SK-N-SH treated with all-trans-retinoic acid at 6 μM for 48 hours (cell line): ENCODE data around the gene MKS1.

Source experiments
- ATAC-seq: fragments of 200-7000 bp; cut with Tn5 transposase; 3 replicates; pipeline ENCODE4 v1.9.1; 2020; ENCODE audit warnings: mild to moderate bottlenecking, moderate library complexity
- ARNTL ChIP-seq: fragments of 450-650 bp; formaldehyde crosslinking; IDR thresholded peaks from 2 replicates; pipeline ENCODE4 v1.5.0; 2020; ENCODE audit warnings: low read depth, mild to moderate bottlenecking, moderate library complexity, borderline replicate concordance
- BACH2 ChIP-seq: fragments of 250-450 bp; sonication (Bioruptor Pico); IDR thresholded peaks from 2 replicates; pipeline ENCODE4 v1.9.0; 2021; ENCODE audit warnings: mild to moderate bottlenecking, borderline replicate concordance
- CREB5 ChIP-seq: fragments of 250-450 bp; sonication (Bioruptor Pico); IDR thresholded peaks from 2 replicates; pipeline ENCODE4 v1.5.1; 2020; ENCODE audit warnings: low read depth, mild to moderate bottlenecking, moderate library complexity
- CSDC2 ChIP-seq: fragments of 250-450 bp; sonication (Bioruptor Pico); IDR thresholded peaks from 2 replicates; pipeline ENCODE4 v1.5.0; 2020; ENCODE audit warnings: mild to moderate bottlenecking, moderate library complexity
- CSRNP3 ChIP-seq: fragments of 250-450 bp; sonication (Bioruptor Pico); IDR thresholded peaks from 2 replicates; pipeline ENCODE4 v1.5.1; 2021; ENCODE audit warnings: mild to moderate bottlenecking, moderate library complexity
- ESRRG ChIP-seq: fragments of 250-450 bp; sonication (Bioruptor Pico); IDR thresholded peaks from 2 replicates; pipeline ENCODE4 v1.6.1; 2021; ENCODE audit warnings: mild to moderate bottlenecking
- ISL1 ChIP-seq: fragments of 250-450 bp; sonication (Bioruptor Pico); IDR thresholded peaks from 2 replicates; pipeline ENCODE4 v2.1.2; 2022; ENCODE audit warnings: mild to moderate bottlenecking, moderate library complexity
- OSR1 ChIP-seq: fragments of 250-450 bp; sonication (Bioruptor Pico); IDR thresholded peaks from 2 replicates; pipeline ENCODE4 v1.8.0; 2022; ENCODE audit warnings: moderate library complexity, mild to moderate bottlenecking, inconsistent platforms
- PATZ1 ChIP-seq: fragments of 250-450 bp; sonication (Bioruptor Pico); IDR thresholded peaks from 2 replicates; pipeline ENCODE4 v1.8.0; 2020; ENCODE audit warnings: mild to moderate bottlenecking, moderate library complexity, borderline replicate concordance
- PPARA ChIP-seq: fragments of 250-450 bp; sonication (Bioruptor Pico); IDR thresholded peaks from 2 replicates; pipeline ENCODE4 v1.5.0; 2020; ENCODE audit warnings: mild to moderate bottlenecking, borderline replicate concordance
- RARB ChIP-seq: fragments of 250-450 bp; sonication (Bioruptor Pico); IDR thresholded peaks from 2 replicates; pipeline ENCODE4 v1.8.0; 2021; ENCODE audit warnings: mild to moderate bottlenecking, moderate library complexity
- SNAI2 ChIP-seq: fragments of 250-450 bp; sonication (Bioruptor Pico); IDR thresholded peaks from 2 replicates; pipeline ENCODE4 v1.5.0; 2020; ENCODE audit warnings: mild to moderate bottlenecking, moderate library complexity
- TCF4 ChIP-seq: fragments of 250-450 bp; sonication (Bioruptor Pico); IDR thresholded peaks from 2 replicates; pipeline ENCODE4 v1.8.0; 2021; ENCODE audit warnings: mild to moderate bottlenecking, moderate library complexity, borderline replicate concordance
- TOX ChIP-seq: fragments of 250-450 bp; sonication (Bioruptor Pico); IDR thresholded peaks from 2 replicates; pipeline ENCODE4 v1.8.0; 2021; ENCODE audit warnings: mild to moderate bottlenecking, moderate library complexity, borderline replicate concordance
- ZC3H10 ChIP-seq: fragments of 250-450 bp; sonication (Bioruptor Pico); IDR thresholded peaks from 2 replicates; pipeline ENCODE4 v1.5.1; 2021; ENCODE audit warnings: mild to moderate bottlenecking, moderate library complexity
- ZFP3 ChIP-seq: fragments of 250-450 bp; sonication (Bioruptor Pico); IDR thresholded peaks from 2 replicates; pipeline ENCODE4 v1.5.0; 2020; ENCODE audit warnings: mild to moderate bottlenecking, moderate library complexity
- ZNF565 ChIP-seq: fragments of 450-650 bp; formaldehyde crosslinking; conservative IDR thresholded peaks from 2 replicates; pipeline ENCODE4 v1.5.0; 2020; ENCODE audit warnings: low read depth, mild to moderate bottlenecking, moderate library complexity
- ZNF70 ChIP-seq: fragments of 450-650 bp; formaldehyde crosslinking; IDR thresholded peaks from 2 replicates; pipeline ENCODE4 v1.5.0; 2020; ENCODE audit warnings: mild to moderate bottlenecking, moderate library complexity
- ZNF8 ChIP-seq: fragments of 450-650 bp; formaldehyde crosslinking; IDR thresholded peaks from 2 replicates; pipeline ENCODE4 v1.5.0; 2020; ENCODE audit warnings: mild to moderate bottlenecking, moderate library complexity
- TF ChIP-seq, protein P1 (sequence below): fragments of 250-450 bp; sonication (Bioruptor Pico); IDR thresholded peaks from 2 replicates; pipeline ENCODE4 v1.5.0; 2020; ENCODE audit warnings: mild to moderate bottlenecking, moderate library complexity
- TF ChIP-seq, protein P2 (sequence below): fragments of 250-450 bp; sonication (Bioruptor Pico); IDR thresholded peaks from 2 replicates; pipeline ENCODE4 v1.8.0; 2021; ENCODE audit warnings: low read depth, mild to moderate bottlenecking, moderate library complexity, borderline replicate concordance

Gene MKS1

GRCh38 chr17:58184308-58184985, 34.6 kb downstream of the MKS1 start:
- ATAC-seq: peak; percentile 84
- TF ChIP-seq ZNF565 (CRISPR knock-in tag): no peak
- no peak for TF ChIP-seq SNAI2 (CRISPR knock-in tag)
- no peak for TF ChIP-seq ISL1 (CRISPR knock-in tag)
- TF ChIP-seq, protein P1, sequence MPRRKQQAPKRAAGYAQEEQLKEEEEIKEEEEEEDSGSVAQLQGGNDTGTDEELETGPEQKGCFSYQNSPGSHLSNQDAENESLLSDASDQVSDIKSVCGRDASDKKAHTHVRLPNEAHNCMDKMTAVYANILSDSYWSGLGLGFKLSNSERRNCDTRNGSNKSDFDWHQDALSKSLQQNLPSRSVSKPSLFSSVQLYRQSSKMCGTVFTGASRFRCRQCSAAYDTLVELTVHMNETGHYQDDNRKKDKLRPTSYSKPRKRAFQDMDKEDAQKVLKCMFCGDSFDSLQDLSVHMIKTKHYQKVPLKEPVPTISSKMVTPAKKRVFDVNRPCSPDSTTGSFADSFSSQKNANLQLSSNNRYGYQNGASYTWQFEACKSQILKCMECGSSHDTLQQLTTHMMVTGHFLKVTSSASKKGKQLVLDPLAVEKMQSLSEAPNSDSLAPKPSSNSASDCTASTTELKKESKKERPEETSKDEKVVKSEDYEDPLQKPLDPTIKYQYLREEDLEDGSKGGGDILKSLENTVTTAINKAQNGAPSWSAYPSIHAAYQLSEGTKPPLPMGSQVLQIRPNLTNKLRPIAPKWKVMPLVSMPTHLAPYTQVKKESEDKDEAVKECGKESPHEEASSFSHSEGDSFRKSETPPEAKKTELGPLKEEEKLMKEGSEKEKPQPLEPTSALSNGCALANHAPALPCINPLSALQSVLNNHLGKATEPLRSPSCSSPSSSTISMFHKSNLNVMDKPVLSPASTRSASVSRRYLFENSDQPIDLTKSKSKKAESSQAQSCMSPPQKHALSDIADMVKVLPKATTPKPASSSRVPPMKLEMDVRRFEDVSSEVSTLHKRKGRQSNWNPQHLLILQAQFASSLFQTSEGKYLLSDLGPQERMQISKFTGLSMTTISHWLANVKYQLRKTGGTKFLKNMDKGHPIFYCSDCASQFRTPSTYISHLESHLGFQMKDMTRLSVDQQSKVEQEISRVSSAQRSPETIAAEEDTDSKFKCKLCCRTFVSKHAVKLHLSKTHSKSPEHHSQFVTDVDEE (CRISPR knock-in tag): no peak
- TF ChIP-seq ZFP3 (CRISPR knock-in tag): no peak
- TF ChIP-seq, all 23 proteins: peak for 0

DNA sequence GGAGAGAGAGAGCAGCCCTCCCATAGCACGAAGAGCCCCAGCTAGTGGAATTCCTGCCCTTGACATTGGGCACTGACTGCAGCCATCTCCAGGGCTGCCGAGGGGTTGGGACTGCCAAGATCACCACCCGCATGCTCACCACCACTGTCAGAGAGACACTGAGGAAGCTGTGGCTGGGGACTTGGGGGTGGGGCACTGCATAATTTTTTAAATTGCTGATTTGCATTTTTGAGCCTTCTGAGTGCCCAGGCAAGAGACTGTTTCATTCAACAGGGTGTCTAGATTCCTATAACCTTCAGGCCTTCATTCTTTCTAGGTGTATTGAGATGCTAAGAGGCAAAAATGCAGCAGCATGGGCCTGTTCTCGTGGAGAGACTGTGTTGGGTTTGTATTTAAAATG, 35.5 kb downstream of the MKS1 start:
- TF ChIP-seq PATZ1 (CRISPR knock-in tag): no peak
- no peak for TF ChIP-seq CSRNP3 (CRISPR knock-in tag)
- TF ChIP-seq ESRRG: no peak
- no peak for TF ChIP-seq CREB5 (CRISPR knock-in tag)
- TF ChIP-seq TOX (CRISPR knock-in tag): no peak
- no peak for TF ChIP-seq ZNF70 (CRISPR knock-in tag)
- TF ChIP-seq SNAI2 (CRISPR knock-in tag): no peak
- no peak for TF ChIP-seq ARNTL (CRISPR knock-in tag)
- TF ChIP-seq ISL1 (CRISPR knock-in tag): no peak
- no peak for TF ChIP-seq BACH2 (CRISPR knock-in tag)
- no peak for TF ChIP-seq TCF4 (CRISPR knock-in tag)
- TF ChIP-seq RARB (CRISPR knock-in tag): no peak
- TF ChIP-seq ZNF565 (CRISPR knock-in tag): no peak
- TF ChIP-seq PPARA (CRISPR knock-in tag): no peak
- TF ChIP-seq ZC3H10: no peak
- no peak for TF ChIP-seq CSDC2 (CRISPR knock-in tag)
- TF ChIP-seq OSR1 (CRISPR knock-in tag): no peak
- no peak for TF ChIP-seq ZFP3 (CRISPR knock-in tag)
- TF ChIP-seq ZNF8 (CRISPR knock-in tag): no peak
- ATAC-seq: no peak

DNA sequence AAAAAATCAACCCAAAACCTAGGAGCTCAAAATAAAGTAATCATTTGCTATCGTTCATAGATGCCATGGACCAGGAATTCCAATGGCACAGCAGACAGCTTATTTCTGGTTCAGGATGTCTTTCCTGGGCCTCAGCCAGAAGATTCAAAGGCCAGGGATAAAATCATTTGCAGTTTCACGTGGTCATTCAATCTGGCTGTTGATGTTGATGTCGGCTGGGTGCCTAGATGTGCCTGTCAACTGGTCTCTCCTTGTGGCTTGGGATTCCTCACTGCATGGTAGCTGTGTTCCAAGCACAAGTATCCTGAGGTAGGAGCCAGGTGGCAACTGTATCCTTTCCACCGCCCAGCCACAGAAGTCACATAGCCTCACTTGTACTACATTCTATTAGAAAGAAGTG, 37.3 kb downstream of the MKS1 start:
- no peak for TF ChIP-seq ESRRG
- ATAC-seq: no peak

DNA sequence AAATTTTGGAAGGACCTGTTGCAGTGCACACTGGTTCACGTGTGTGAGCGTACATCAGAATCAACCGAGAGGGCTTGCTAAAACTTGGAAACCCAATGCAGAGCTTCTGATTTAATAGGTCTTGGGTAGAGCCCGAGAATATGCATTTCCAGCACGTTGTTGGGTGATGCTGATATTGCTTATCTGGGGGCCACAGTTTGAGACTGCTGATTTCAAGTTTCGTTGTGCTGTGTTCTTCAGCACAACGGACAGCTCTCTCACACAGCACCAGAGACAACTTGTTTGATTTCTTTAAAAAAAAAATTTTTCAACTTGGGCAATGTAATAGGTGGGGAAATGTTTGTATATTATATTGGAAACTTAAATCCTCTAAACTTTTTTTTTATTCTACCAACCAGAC, 42.9 kb downstream of the MKS1 start:
- no peak for TF ChIP-seq PPARA (CRISPR knock-in tag)
- no peak for TF ChIP-seq CSRNP3 (CRISPR knock-in tag)
- TF ChIP-seq, protein P2, sequence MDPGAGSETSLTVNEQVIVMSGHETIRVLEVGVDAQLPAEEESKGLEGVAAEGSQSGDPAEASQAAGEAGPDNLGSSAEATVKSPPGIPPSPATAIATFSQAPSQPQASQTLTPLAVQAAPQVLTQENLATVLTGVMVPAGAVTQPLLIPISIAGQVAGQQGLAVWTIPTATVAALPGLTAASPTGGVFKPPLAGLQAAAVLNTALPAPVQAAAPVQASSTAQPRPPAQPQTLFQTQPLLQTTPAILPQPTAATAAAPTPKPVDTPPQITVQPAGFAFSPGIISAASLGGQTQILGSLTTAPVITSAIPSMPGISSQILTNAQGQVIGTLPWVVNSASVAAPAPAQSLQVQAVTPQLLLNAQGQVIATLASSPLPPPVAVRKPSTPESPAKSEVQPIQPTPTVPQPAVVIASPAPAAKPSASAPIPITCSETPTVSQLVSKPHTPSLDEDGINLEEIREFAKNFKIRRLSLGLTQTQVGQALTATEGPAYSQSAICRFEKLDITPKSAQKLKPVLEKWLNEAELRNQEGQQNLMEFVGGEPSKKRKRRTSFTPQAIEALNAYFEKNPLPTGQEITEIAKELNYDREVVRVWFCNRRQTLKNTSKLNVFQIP (CRISPR knock-in tag): no peak
- peak; percentile 49; the same call in 1 of the 3 replicates for ATAC-seq
